Measurements from ENCODE around the gene NLRP12.
"Not testable (repeated sequence)": the region's sequence is repeated elsewhere in the genome, so short reads cannot be mapped to it uniquely, and the experiment has no call there.

NLRP12 gene, protein sequence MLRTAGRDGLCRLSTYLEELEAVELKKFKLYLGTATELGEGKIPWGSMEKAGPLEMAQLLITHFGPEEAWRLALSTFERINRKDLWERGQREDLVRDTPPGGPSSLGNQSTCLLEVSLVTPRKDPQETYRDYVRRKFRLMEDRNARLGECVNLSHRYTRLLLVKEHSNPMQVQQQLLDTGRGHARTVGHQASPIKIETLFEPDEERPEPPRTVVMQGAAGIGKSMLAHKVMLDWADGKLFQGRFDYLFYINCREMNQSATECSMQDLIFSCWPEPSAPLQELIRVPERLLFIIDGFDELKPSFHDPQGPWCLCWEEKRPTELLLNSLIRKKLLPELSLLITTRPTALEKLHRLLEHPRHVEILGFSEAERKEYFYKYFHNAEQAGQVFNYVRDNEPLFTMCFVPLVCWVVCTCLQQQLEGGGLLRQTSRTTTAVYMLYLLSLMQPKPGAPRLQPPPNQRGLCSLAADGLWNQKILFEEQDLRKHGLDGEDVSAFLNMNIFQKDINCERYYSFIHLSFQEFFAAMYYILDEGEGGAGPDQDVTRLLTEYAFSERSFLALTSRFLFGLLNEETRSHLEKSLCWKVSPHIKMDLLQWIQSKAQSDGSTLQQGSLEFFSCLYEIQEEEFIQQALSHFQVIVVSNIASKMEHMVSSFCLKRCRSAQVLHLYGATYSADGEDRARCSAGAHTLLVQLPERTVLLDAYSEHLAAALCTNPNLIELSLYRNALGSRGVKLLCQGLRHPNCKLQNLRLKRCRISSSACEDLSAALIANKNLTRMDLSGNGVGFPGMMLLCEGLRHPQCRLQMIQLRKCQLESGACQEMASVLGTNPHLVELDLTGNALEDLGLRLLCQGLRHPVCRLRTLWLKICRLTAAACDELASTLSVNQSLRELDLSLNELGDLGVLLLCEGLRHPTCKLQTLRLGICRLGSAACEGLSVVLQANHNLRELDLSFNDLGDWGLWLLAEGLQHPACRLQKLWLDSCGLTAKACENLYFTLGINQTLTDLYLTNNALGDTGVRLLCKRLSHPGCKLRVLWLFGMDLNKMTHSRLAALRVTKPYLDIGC

DNA sequence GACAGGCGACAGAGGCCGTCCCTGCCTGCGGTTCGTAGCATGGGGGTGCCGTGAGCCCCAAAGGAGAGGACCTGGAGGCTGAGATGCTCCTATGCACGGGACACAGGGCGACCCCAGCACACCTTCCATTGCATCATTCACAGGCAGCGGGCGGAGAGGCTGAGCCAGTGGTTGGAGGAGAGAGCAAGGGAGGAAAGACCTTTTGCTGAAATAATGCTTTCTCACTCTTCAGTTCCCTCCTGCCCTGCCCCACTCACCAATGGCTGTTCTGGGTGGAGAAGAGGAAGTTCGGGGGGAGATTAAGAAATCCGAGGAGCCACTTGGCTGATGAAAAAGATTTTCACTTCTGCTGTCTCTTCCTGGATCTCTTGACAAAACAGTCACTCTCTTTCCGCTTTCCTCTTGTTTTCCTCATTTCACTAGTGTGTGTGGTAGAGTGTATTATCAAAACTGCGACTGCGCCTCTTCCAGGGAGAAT, at the start of gene NLRP12:
NLRP12 (minus strand) TSS at position 181 of the 478 bp plus-strand sequence; CDS start at position 41, 140 bp downstream.
- peak; percentile 88 for DNase-seq

DNA sequence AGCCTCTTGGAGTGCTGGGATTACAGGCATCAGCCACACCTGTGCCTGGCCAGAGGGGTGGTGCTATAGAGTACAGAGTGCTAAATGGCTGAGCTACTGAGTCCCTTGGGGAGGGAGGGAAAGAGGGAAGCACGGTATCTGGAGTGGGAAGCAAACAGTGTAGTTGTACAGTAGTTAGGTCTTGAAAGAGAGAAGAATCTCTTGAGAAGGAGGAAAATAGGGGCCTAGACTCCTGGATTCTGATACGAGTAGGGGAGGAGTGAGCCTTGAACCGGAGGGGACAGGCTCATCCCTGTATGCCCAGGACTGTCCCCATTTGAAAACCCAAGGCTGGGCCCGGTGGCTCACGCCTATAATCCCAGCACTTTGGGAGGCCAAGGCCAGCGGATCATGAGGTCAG, 48.6 kb upstream of the NLRP12 start:
- no peak for DNase-seq

DNA sequence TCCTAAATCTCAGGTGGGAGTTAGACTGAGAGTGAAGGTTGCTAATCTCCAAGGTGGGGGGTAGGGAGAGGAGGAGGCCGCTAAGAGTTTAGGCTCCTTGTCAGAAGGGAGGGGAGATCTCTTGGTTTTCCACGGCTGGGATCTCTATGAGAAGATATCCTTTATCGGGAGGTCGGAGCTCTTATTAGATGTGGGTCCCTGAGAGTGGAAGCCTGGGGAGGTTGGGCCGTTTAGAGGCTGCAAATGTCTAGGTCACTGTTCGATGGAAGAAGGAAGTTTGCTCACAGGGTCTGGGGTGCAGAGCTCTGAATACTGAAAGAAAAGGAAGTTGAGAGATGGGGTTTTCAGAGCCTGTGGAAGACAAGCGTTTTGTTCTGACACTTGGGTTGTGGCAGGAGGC, 47.3 kb upstream of the NLRP12 start:
- DNase-seq, result peak; percentile 74

DNA sequence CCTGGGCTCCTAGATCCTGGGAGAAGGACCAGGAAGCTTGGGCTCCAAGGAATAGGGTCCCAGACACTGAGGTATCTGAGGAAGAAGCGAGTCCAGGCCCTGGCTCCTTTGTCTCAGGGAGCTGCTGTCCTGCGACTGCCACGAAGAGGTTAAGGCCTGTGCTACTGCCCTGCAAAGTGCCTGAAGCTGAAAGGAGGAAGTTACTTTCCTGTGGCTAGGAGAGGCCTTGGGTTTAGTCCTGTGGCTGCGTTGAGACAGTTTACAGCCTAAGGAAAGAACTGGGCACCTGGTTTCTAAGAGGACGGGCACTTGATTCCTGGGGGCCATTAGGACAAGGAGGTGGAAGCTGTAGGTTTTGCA, 46.4 kb upstream of the NLRP12 start:
- peak; percentile 94 for DNase-seq

GRCh38 chr19:53869805-53870484, 45.8 kb upstream of the NLRP12 start:
- not testable (repeated sequence) for DNase-seq

DNA sequence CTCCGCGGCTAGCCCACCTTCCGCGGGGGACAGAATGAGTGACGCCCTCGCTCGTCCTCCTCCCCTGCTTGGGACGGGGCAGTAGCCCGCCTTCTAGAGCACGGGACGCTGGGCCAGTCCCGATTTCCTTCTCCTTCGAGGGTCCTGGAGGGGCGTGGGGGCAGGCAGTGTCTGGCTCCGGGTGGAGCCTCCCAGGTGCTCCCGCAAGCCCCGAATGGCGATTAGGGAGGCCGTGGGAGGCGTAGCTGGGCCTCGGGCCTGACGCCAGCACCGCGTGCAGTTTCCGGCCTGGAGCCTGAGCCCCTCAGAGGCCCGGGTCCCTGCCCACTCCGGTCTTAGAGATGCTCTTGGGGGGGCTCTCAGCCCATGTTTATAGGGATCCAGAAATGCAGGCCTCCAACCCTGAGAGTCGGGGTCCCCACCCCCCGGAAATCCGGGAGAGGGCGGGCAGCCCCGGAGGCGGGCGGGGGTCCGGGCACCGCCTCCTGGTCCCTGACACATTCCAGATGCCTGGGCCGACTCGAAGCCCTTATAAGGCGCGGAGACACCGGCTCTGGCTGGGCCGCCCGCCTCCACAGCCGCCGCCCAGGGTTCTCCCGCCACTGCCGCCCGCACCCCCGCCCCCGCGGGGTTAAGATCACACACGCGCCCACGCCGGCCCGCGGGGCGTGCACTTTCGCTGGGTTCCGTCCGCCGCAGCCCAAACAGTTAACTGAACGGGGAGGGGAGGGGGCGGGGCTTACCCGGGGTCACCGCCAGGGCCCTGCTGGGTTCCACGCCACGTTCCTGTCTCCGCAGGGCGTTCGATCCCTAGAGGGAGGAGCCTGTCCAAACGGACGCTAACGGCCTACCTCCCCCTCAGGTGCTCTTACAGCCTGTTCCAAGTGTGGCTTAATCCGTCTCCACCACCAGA, 45.0 kb upstream of the NLRP12 start:
- peak; percentile 96 for DNase-seq

- DNase-seq, result peak; percentile 56
These were observed 44.2 kb upstream of the NLRP12 start for GRCh38 chr19:53868091-53868891.

DNA sequence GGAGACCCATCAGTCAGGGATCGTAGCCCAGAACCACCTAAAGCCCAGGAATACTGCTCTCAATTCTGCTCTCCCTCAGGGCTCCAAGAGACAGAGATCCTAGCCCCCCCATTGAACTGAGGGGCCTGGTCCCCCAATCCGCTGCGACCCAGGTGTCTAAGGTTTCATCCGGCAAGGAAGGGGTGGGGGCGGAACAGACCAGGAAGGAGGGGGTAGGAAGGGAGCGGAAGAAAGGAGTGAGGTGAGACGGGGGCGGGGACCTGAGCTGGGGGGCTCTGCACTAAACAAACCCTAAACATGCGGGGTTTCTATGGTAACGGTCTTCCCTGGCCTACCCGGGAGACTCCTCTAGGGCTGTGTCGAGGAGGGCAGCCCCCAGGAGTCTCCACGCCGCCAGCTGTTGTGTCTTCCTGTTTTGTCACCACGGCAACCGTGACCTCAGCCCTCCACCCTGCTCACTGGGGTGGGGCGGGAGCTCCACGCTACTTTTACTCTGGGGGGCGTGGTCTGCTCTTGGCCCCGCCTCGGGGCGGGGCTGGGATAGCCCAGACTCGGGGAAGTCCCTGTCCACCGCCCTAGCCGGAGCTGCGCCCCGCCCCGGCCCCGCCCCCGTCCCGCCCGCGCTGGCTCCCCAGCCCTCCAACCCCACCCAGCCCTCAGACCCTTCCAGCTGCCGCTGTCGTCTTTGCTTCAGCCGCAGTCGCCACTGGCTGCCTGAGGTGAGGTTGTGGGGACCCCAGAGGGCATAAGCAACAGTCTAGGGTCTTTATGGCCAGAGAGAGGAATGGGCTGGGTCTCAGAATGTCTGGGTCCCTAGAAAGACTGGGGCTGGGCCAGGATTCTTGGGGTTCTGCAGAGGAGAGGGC, 43.3 kb upstream of the NLRP12 start, which contains the start of gene MYADM:
MYADM (plus strand) TSS at position 659 of the 866 bp plus-strand sequence. CDS start 5,647 bp downstream, outside the sequence.
- DNase-seq, result peak; percentile 99

DNA sequence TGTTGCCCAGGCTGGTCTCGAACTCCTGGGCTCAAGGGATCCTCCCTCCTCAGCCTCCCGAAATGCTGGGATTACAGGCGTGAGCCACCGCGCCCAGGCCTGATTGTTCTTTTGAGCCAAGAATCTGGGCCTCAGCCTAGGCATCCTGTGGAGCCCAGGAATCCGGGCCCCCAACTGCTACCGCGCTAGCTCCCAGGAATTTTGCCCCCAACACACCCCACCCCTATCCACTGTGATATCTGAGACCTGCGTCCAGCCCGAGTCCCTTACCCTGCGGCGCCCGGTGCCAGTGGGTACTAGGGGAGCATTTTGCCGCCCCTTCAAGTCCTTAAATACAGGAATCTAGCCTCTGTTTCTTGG, 42.7 kb upstream of the NLRP12 start:
- no peak for DNase-seq

GRCh38 chr19:53865918-53866864, 42.1 kb upstream of the NLRP12 start:
- DNase-seq, result peak; percentile 81

- peak; percentile 27 for DNase-seq
These were observed 41.4 kb upstream of the NLRP12 start for GRCh38 chr19:53865523-53865917.

GRCh38 chr19:53864308-53864836, 40.3 kb upstream of the NLRP12 start:
- DNase-seq, result no peak

DNA sequence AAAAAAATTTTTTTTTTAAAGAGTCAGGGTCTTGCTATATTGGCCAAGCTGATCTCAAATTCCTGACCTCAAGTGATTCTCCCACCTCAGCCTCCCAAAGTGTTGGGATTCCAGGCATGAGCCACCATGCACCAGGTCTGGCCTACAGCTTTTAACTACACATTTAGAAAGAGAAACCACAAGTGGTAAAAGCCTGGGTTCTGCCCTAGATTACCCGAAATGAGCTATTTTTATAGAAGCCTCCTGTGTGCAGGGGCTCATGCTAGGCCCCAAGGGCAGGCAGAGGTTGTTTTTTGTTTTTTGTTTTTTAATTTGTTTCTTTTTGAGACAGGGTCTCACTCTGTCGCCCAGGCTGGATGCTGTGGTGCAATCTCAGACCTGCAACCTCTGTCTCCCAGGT, 29.6 kb upstream of the NLRP12 start:
- no peak for DNase-seq

GRCh38 chr19:53849237-53849676, 25.1 kb upstream of the NLRP12 start:
- DNase-seq, result peak; percentile 26

- no peak for DNase-seq
These were observed 23.4 kb upstream of the NLRP12 start for GRCh38 chr19:53847555-53847954.

DNA sequence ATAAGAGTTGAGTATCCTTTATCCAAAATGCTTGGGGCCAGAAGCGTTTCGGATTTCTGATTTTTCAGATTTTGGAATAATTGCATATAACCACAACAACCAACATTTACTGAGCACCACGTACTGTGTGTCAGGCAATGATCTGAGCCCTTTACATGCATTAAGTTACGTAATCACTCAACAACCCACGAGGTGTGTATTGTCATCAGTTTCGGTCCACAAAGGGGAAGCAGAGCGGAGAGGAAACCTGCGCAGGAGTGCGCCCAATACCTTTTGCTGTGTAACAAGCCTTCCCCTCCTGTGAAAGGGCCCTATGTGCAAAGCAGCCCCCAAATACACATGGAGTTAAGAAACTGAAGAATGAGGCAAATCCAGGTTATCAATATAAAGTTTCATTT, 20.7 kb upstream of the NLRP12 start:
- no peak for DNase-seq

- DNase-seq, result peak; percentile 21
These were observed 16.8 kb upstream of the NLRP12 start for GRCh38 chr19:53840914-53841313.

DNA sequence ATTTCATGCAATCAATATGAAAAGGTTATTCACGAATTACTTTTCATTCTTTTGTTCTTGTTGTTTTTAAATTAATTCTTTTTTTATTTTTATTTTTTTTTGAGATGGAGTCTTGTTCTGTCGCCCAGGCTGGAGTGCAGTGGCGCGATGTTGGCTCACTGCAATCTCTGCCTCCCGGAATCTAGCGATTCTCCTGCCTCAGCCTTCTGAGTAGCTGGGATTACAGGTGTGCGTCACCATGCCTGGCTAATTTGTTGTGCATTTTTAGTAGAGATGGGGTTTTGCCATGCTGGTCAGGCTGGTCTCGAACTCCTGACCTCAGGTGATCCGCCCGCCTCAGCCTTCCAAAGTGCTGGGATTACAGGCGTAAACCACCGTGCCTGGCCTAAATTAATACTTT, 16.1 kb upstream of the NLRP12 start:
- DNase-seq, result not testable (repeated sequence)

Data from hematopoietic multipotent progenitor cell treated with erythropoietin and hydrocortisone succinate and interleukin-3 and kit ligand, for 4 days (in vitro differentiated cells).